Sciatic nerve (tissue), 2 donors: ENCODE data around the gene XRCC1. TPM values are rescaled to one million over a fixed set of nuclear protein-coding genes. Genes with fewer than 3 reads are reported as not detected.

ENCODE experiments used
- ATAC-seq: fragments of 200-7000 bp; cut with Tn5 transposase; one replicate; pipeline ENCODE4 v1.9.1; 2020; ENCODE audit warnings: mild to moderate bottlenecking, moderate library complexity
- DNase-seq: peaks from one replicate; pipeline ENCODE4 v3.0.0-alpha.2; 2020; ENCODE audit warnings: low spot score
- intact Hi-C: fragments of 100-400 bp; cut with DNase I; formaldehyde crosslinking; loops from one replicate; pipeline ENCODE4 v1.14.2; 2022
- total RNA-seq: library from RNA; stranded (reverse); fragmentation: NEBNext Ultra II Directional; extraction: Animal tissue kit (Norgen Biotek cat#: 25700); gene quantifications from one replicate; pipeline ENCODE4 v1.2.1, GENCODE V29; 2021
- donor health status: DM: no; HTN: no; CAD: no.
- donor health status: DM: no; HTN: no; CAD: no.

Gene XRCC1
- total RNA-seq, 1 donor from 2014 or later = 24.8 TPM

- DNase-seq (no peak), ATAC-seq (no peak)
- intact Hi-C loops = no loop called here
These were observed 11.0 kb upstream of the XRCC1 start for GRCh38 chr19:43586346-43586745.

- DNase-seq (no peak), ATAC-seq (no peak)
- intact Hi-C loops = no loop called here
These were observed 9.2 kb upstream of the XRCC1 start for GRCh38 chr19:43584484-43584883.

- DNase-seq (no peak), ATAC-seq (no peak)
- intact Hi-C loops = no loop called here
These were observed 7.2 kb upstream of the XRCC1 start for GRCh38 chr19:43582495-43582894.

GRCh38 chr19:43581467-43581866, 6.1 kb upstream of the XRCC1 start:
- intact Hi-C loops = no loop called here
- DNase-seq = no peak
- no peak for ATAC-seq

GRCh38 chr19:43578787-43579186, 3.5 kb upstream of the XRCC1 start:
- no peak for ATAC-seq
- no peak for DNase-seq
- intact Hi-C loops = no loop called here

- intact Hi-C loops = no loop called here
- no peak for ATAC-seq
- DNase-seq = no peak
These were observed 890 bp upstream of the XRCC1 start for GRCh38 chr19:43575955-43576878.

- DNase-seq (no peak), ATAC-seq (no peak)
- intact Hi-C loops = no loop called here
These were observed 737 bp downstream of the XRCC1 start for GRCh38 chr19:43574424-43575155.

GRCh38 chr19:43572171-43572588, 3.1 kb downstream of the XRCC1 start:
- DNase-seq = no peak
- intact Hi-C loops = no loop called here
- no peak for ATAC-seq

GRCh38 chr19:43570174-43570791, 5.0 kb downstream of the XRCC1 start:
- ATAC-seq (no peak), DNase-seq (no peak)
- intact Hi-C loops = no loop called here

GRCh38 chr19:43569657-43570056, 5.7 kb downstream of the XRCC1 start:
- no peak for ATAC-seq
- no peak for DNase-seq
- intact Hi-C loops = no loop called here

GRCh38 chr19:43564800-43565199, 10.5 kb downstream of the XRCC1 start:
- DNase-seq = no peak
- intact Hi-C loops = no loop called here
- no peak for ATAC-seq

- intact Hi-C loops = no loop called here
- DNase-seq (no peak), ATAC-seq (no peak)
These were observed 11.4 kb downstream of the XRCC1 start for GRCh38 chr19:43563816-43564457.

GRCh38 chr19:43562698-43563241, 12.6 kb downstream of the XRCC1 start:
- peak; percentile 88 for ATAC-seq
- intact Hi-C loops = no loop called here
- peak; percentile 83 for DNase-seq

- no peak for ATAC-seq
- DNase-seq = no peak
- intact Hi-C loops = no loop called here
These were observed 13.1 kb downstream of the XRCC1 start for GRCh38 chr19:43562226-43562697.

- ATAC-seq = no peak
- no peak for DNase-seq
- intact Hi-C loops = no loop called here
These were observed 14.0 kb downstream of the XRCC1 start for GRCh38 chr19:43561139-43561970.

- ATAC-seq (no peak), DNase-seq (no peak)
- intact Hi-C loops = no loop called here
These were observed 14.6 kb downstream of the XRCC1 start for GRCh38 chr19:43560687-43561086.

- DNase-seq (peak; percentile 82), ATAC-seq (peak; percentile 64)
- intact Hi-C loops = no loop called here
These were observed 20.0 kb downstream of the XRCC1 start for GRCh38 chr19:43555185-43555770.
